CD8-positive, alpha-beta memory T cell (primary cell): ENCODE measurements around the gene CLEC5A. TPM values are rescaled to one million over a fixed set of nuclear protein-coding genes. Genes with fewer than 3 reads are reported as not detected.
"Not testable (repeated sequence)": the region's sequence is repeated elsewhere in the genome, so short reads cannot be mapped to it uniquely, and the experiment has no call there.

Experiments used
- CTCF ChIA-PET: fragments of 350-600 bp; sonication (Branson Sonifier 250); formaldehyde crosslinking; loops from one replicate; lab custom pipeline; 2021; ENCODE audit warnings: antibody characterized with exemption; lab: Charles Lee
- POLR2A ChIA-PET: fragments of 350-600 bp; sonication (Branson Sonifier 250); formaldehyde crosslinking; loops from one replicate; lab custom pipeline; 2021; ENCODE audit warnings: antibody characterized with exemption; lab: Charles Lee
- DNase-seq, 5 donors: peaks; one replicate each; pipeline versions ENCODE4 v3.0.0 to v3.0.0-alpha.2; 2020 to 2022; ENCODE audit warnings: mixed read lengths in 1 of 5
- H3K27ac ChIP-seq: one replicate; pipeline ENCODE4 v1.7.0; 2013; ENCODE audit warnings: low read depth, mild to moderate bottlenecking, low read length, moderate library complexity
- H3K27me3 ChIP-seq: 2 replicates; pipeline ENCODE4 v1.7.0; 2013; ENCODE audit warnings: low read length, mild to moderate bottlenecking; ENCODE audit not compliant: insufficient read depth, poor library complexity, severe bottlenecking
- H3K36me3 ChIP-seq: 2 replicates; pipeline ENCODE4 v1.7.0; 2013; ENCODE audit warnings: mild to moderate bottlenecking, low read length, moderate library complexity; ENCODE audit not compliant: insufficient read depth
- H3K4me1 ChIP-seq: 2 replicates; pipeline ENCODE4 v1.7.0; 2013; ENCODE audit warnings: mild to moderate bottlenecking, low read length, moderate library complexity; ENCODE audit not compliant: insufficient read depth
- H3K4me3 ChIP-seq: 2 replicates; pipeline ENCODE4 v1.7.0; 2013; ENCODE audit warnings: mild to moderate bottlenecking, low read length
- H3K9me3 ChIP-seq: 2 replicates; pipeline ENCODE4 v1.7.0; 2013; ENCODE audit warnings: mild to moderate bottlenecking, low read length
- H3K27ac Mint-ChIP-seq, 8 donors: one replicate each; pipeline ENCODE4 v1.8.0; 2020 to 2021; ENCODE audit warnings: mixed read lengths in 8 of 8, mild to moderate bottlenecking in 6 of 8, inconsistent platforms in 3 of 8, moderate library complexity in 3 of 8
- H3K27me3 Mint-ChIP-seq, 2 donors: one replicate each; pipeline ENCODE4 v1.8.0; 2020 to 2021; ENCODE audit warnings: mixed read lengths in 2 of 2, mild to moderate bottlenecking in 1 of 2, moderate library complexity in 1 of 2
- H3K36me3 Mint-ChIP-seq, 3 donors: one replicate each; pipeline ENCODE4 v1.8.0; 2020 to 2021; ENCODE audit warnings: mixed read lengths in 3 of 3, inconsistent platforms in 1 of 3, mild to moderate bottlenecking in 1 of 3
- H3K4me1 Mint-ChIP-seq, 3 donors: one replicate each; pipeline ENCODE4 v1.8.0; 2020 to 2021; ENCODE audit warnings: mixed read lengths in 3 of 3, inconsistent platforms in 1 of 3, mild to moderate bottlenecking in 1 of 3
- H3K4me3 Mint-ChIP-seq, 7 donors: one replicate each; pipeline ENCODE4 v1.8.0; 2020 to 2021; ENCODE audit warnings: mixed read lengths in 7 of 7, mild to moderate bottlenecking in 6 of 7, moderate library complexity in 4 of 7, inconsistent platforms in 2 of 7
- H3K9me3 Mint-ChIP-seq, 5 donors: one replicate each; pipeline ENCODE4 v1.8.0; 2020 to 2022; ENCODE audit warnings: mixed read lengths in 5 of 5, mild to moderate bottlenecking in 3 of 5, moderate library complexity in 2 of 5, inconsistent platforms in 1 of 5
- polyA plus RNA-seq: library from polyadenylated mRNA; unstranded; fragments of 300-500 nt; fragmentation: Illumina TruSeq; gene quantifications from one replicate; pipeline ENCODE4 v1.2.3, GENCODE V29; 2021
- total RNA-seq, 2 experiments: library from RNA; stranded (reverse); gene quantifications; one replicate each; pipeline ENCODE4 v1.2.3, GENCODE V29; 2021

CLEC5A gene
- total and polyA plus RNA-seq, 3 experiments from 2014 or later, result 0.24 to 0.29 TPM; not detected in 1

DNA sequence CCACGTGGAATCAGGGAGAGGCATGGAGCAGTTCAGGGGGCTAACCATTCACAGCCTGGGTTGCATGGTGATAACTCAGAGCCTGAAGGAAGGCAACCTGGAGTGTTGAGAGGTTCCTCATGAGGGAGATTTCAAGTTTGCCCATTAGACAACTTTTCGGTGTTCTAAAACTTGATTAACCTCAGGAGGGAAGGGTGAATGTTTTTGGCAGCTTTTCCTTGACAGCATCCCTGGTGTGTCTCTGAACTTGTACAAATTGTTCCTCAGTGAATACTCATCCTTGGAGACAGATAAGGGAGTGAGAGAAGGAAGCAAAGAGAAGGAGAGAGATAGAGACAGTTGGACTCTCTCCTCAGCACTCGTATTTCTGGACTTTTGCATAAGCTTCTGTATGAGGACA is 30.7 kb downstream of the CLEC5A start, which contains the start of gene OR9A4:
Gene OR9A4, plus strand, starts transcription at position 301 of the 400 bp plus-strand sequence. CDS start 2,477 bp downstream, outside the sequence.
- Mint-ChIP-seq H3K27me3 (peaks cover under 1% of the 10 kb centered on the region in 2 donors), H3K27ac (peak within 1 kb of the TSS in 1 of 8 donors; percentile 11), H3K4me1 (no peaks in the 10 kb centered on the region), H3K4me3 (no peak within 1 kb of the TSS), H3K36me3 (no peaks in the 10 kb centered on the region), H3K9me3 (peaks cover 2 to 7% (median 4%) of the 10 kb centered on the region in 5 donors)
- no peaks in the 10 kb centered on the region for H3K27me3 ChIP-seq
- no peak within 1 kb of the TSS for H3K27ac ChIP-seq
- H3K36me3 ChIP-seq, result no peaks in the 10 kb centered on the region
- no peaks in the 10 kb centered on the region for H3K4me1 ChIP-seq
- H3K4me3 ChIP-seq, result no peak within 1 kb of the TSS
- no peak for DNase-seq
- no peaks in the 10 kb centered on the region for H3K9me3 ChIP-seq
- ChIA-PET POLR2A (no interaction called here), CTCF (no interaction called here)

DNA sequence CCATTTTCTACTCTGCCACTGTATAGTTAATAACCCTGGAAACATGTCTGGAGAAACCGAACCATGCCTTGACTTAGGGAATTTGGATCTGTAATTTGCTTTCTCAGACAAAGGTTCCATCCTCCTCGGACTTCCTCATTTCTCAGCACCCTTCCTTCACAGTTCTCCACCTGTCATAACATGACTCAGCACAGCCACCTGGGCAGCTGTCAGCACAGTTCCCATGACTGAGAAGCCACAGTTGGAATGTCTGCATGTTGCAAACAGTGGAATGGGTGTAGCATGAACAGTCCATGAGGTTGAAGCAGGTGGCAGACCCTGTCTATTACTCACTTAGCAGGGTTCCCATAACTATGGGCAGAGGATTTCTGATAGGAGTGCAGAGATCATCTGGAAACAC is 31.2 kb downstream of the CLEC5A start:
- H3K36me3 Mint-ChIP-seq, result no peaks in the 10 kb centered on the region
- ChIA-PET POLR2A (no interaction called here), CTCF (no interaction called here)
- Histone ChIP-seq H3K27ac (no peak overlapping the region), H3K36me3 (no peaks in the 10 kb centered on the region), H3K4me3 (no peak overlapping the region), H3K9me3 (no peaks in the 10 kb centered on the region), H3K4me1 (no peaks in the 10 kb centered on the region), H3K27me3 (no peaks in the 10 kb centered on the region)
- no peaks in the 10 kb centered on the region for H3K4me1 Mint-ChIP-seq
- H3K27me3 Mint-ChIP-seq, result peaks cover 3 to 6% of the 10 kb centered on the region in 2 donors
- no peak overlapping the region for H3K27ac Mint-ChIP-seq
- H3K9me3 Mint-ChIP-seq, result peaks cover 2 to 7% (median 4%) of the 10 kb centered on the region in 5 donors
- H3K4me3 Mint-ChIP-seq, result no peak overlapping the region
- no peak for DNase-seq

DNA sequence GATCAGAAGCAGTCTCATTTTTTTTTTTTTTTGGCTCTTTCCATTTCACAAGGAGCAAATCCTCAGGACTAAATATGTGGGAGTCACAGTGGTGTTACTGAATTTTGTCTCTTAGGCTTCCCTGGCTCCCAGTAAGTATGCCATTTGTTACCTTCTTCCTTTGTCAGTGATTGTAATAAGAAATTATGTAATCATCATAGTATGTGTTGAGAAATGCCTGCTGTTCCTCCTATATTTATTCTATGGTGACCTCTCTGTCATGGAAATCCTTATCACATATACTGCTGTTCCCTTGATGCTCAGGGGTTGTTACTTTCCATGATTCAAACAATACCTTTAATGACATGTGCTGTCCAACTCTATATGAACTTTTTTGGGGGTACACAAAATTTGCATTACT is 35.4 kb downstream of the CLEC5A start:
- H3K4me1 ChIP-seq, result no peaks in the 10 kb centered on the region
- no peak for DNase-seq
- POLR2A ChIA-PET, result no interaction called here
- Mint-ChIP-seq H3K27ac (no peak overlapping the region), H3K9me3 (no peaks in the 10 kb centered on the region), H3K4me1 (no peaks in the 10 kb centered on the region), H3K36me3 (no peaks in the 10 kb centered on the region), H3K27me3 (peaks cover 10% of the 10 kb centered on the region in 2 donors), H3K4me3 (no peak overlapping the region)
- no peaks in the 10 kb centered on the region for H3K9me3 ChIP-seq
- H3K27ac ChIP-seq, result no peak overlapping the region
- no peaks in the 10 kb centered on the region for H3K36me3 ChIP-seq
- no peak overlapping the region for H3K4me3 ChIP-seq
- CTCF ChIA-PET, result no interaction called here
- no peaks in the 10 kb centered on the region for H3K27me3 ChIP-seq

DNA sequence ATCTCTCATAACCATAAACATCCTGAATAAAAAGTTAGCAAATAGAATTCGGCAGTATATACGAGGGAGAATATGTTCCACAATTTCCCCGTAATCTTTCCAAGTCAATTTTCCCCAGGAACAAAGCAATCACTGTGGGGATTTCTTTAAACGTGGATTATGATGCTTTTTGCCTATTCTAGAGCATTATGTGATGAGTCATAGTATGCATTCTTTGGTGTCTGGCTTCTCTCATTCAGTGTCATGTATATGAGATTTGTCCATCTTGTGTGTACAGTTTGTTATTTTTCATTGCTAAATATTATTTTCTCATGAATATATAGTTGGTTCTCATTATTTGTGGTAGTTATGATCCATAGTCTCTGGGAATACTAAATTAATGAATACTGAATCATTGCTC is 40.5 kb downstream of the CLEC5A start:
- H3K4me3 ChIP-seq, result no peak overlapping the region

DNA sequence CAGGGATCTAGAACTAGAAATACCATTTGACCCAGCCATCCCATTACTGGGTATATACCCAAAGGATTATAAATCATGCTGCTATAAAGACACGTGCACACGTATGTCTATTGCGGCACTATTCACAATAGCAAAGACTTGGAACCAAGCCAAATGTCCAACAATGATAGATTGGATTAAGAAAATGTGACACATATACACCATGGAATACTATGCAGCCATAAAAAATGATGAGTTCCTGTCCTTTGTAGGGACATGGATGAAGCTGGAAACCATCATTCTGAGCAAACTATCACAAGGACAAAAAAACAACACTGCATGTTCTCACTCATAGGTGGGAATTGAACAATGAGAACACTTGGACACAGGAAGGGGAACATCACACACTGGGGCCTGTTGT is 47.4 kb downstream of the CLEC5A start:
- H3K4me3 ChIP-seq, DNase-seq, H3K27ac Mint-ChIP-seq, H3K4me1 ChIP-seq, H3K36me3 Mint-ChIP-seq, H3K4me3 Mint-ChIP-seq, CTCF ChIA-PET, H3K9me3 ChIP-seq, H3K4me1 Mint-ChIP-seq, H3K27me3 ChIP-seq, POLR2A ChIA-PET, H3K27ac ChIP-seq, H3K36me3 ChIP-seq: not testable (repeated sequence)
- peaks cover 4 to 15% of the 10 kb centered on the region in 2 donors for H3K27me3 Mint-ChIP-seq
- H3K9me3 Mint-ChIP-seq, result peaks cover 5 to 14% (median 10%) of the 10 kb centered on the region in 5 donors

More for the DNA sequence above, 40.5 kb downstream of the CLEC5A start:
- H3K27ac ChIP-seq, result no peak overlapping the region
- no peak overlapping the region for H3K27ac Mint-ChIP-seq
- H3K27me3 Mint-ChIP-seq, result peaks cover 11 to 27% of the 10 kb centered on the region in 2 donors
- H3K9me3 Mint-ChIP-seq, result peaks cover 0 to 2% (median 0%) of the 10 kb centered on the region in 5 donors
- ChIA-PET POLR2A (no interaction called here), CTCF (no interaction called here)
- H3K4me1 Mint-ChIP-seq, result no peaks in the 10 kb centered on the region
- no peaks in the 10 kb centered on the region for H3K27me3 ChIP-seq
- no peaks in the 10 kb centered on the region for H3K36me3 ChIP-seq
- no peaks in the 10 kb centered on the region for H3K4me1 ChIP-seq
- H3K9me3 ChIP-seq, result no peaks in the 10 kb centered on the region
- H3K36me3 Mint-ChIP-seq, result no peaks in the 10 kb centered on the region
- DNase-seq, result no peak
- H3K4me3 Mint-ChIP-seq, result no peak overlapping the region

DNA sequence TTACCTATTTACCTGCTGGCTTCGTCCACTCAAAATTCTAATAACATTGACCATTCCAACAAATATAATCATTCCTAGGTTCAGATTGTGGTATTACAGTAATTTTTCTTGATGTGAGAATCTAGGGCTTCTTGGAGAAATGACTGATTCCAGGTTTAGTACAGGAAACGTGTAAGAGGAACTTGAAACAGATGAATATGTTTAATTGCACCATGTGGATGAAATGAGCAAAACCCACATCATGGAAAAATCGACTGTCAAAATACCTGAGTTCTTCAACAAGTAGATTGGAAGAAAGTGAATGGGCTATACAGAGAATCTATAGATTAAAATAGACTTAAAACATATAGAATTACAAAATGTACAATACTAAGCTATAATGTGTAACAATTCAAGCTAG is 55.4 kb downstream of the CLEC5A start:
- H3K4me3 ChIP-seq, result no peak overlapping the region
- H3K36me3 ChIP-seq, result no peaks in the 10 kb centered on the region
- no peak overlapping the region for H3K27ac ChIP-seq
- H3K4me3 Mint-ChIP-seq, result no peak overlapping the region
- CTCF ChIA-PET, result no interaction called here
- H3K4me1 Mint-ChIP-seq, result no peaks in the 10 kb centered on the region
- H3K27ac Mint-ChIP-seq, result no peak overlapping the region
- peaks cover 0 to 7% (median 3%) of the 10 kb centered on the region in 5 donors for H3K9me3 Mint-ChIP-seq
- DNase-seq, result no peak
- no peaks in the 10 kb centered on the region for H3K36me3 Mint-ChIP-seq
- POLR2A ChIA-PET, result no interaction called here
- no peaks in the 10 kb centered on the region for H3K27me3 ChIP-seq
- H3K4me1 ChIP-seq, result no peaks in the 10 kb centered on the region
- peaks cover 3 to 4% of the 10 kb centered on the region in 2 donors for H3K27me3 Mint-ChIP-seq
- H3K9me3 ChIP-seq, result no peaks in the 10 kb centered on the region

DNA sequence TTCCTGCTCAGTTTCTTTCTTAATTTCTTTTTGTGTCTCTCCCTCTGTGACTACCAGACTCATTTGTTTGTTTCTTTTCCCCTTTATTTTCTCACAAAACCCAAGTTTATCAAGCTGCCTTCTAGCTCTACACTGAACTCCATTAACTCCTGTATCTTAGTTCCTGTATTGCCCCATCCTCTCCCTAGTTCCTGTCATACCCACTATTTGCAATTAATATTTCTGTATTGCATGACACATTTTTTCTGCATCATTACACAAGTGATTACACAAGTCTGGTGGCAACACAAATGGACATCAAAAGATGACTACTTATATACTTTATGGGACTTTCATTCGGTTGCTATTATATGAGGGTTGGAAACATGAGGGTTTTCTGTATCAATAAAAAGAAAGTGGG is 57.5 kb downstream of the CLEC5A start:
- Histone ChIP-seq H3K27me3 (no peaks in the 10 kb centered on the region), H3K36me3 (no peaks in the 10 kb centered on the region), H3K4me3 (no peak overlapping the region), H3K9me3 (no peaks in the 10 kb centered on the region), H3K4me1 (no peaks in the 10 kb centered on the region), H3K27ac (no peak overlapping the region)
- no peaks in the 10 kb centered on the region for H3K4me1 Mint-ChIP-seq
- H3K4me3 Mint-ChIP-seq, result no peak overlapping the region
- DNase-seq, result no peak
- ChIA-PET CTCF (no interaction called here), POLR2A (no interaction called here)
- H3K27ac Mint-ChIP-seq, result no peak overlapping the region
- H3K27me3 Mint-ChIP-seq, result peaks cover 3 to 4% of the 10 kb centered on the region in 2 donors
- no peaks in the 10 kb centered on the region for H3K36me3 Mint-ChIP-seq
- peaks cover 0 to 8% (median 3%) of the 10 kb centered on the region in 5 donors for H3K9me3 Mint-ChIP-seq

DNA sequence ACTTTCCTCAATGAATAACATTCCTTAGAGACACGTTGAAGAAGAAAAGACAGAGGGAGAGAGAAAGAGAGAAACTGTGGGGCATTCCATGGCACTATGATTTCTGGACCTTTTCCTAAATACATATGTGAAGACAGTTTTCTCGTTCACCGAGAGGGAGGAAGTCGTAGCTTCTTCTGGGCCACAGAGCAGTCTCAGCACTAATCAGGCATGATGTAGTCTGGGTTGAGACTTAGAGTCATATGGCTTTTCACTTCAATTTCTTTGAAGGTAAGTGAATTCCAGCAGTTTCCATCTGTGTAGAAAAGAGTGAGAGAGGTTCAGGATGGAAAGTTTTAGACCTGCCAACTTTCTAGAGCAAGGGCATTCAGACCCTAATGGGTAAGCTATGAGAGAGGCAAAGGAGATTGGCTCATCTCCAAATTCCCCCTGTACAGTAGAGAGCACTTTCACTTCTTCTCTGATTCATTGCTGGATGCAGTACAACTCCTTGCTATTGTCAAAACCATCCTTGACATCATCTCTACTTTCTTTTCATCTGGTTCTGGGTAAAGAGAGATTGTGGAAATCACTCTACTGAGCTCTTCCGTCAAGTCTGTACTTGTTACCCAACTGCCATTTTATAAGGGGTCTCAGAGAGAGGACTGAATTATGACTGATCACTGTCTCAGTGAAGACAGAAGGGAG is 62.1 kb downstream of the CLEC5A start:
- Histone ChIP-seq H3K27me3 (no peaks in the 10 kb centered on the region), H3K27ac (no peak overlapping the region), H3K36me3 (no peaks in the 10 kb centered on the region), H3K9me3 (no peaks in the 10 kb centered on the region), H3K4me3 (no peak overlapping the region), H3K4me1 (no peaks in the 10 kb centered on the region)
- Mint-ChIP-seq H3K9me3 (peaks cover 0 to 22% (median 5%) of the 10 kb centered on the region in 5 donors), H3K36me3 (no peaks in the 10 kb centered on the region), H3K4me3 (no peak overlapping the region), H3K27ac (no peak overlapping the region), H3K4me1 (no peaks in the 10 kb centered on the region), H3K27me3 (peaks cover 3 to 4% of the 10 kb centered on the region in 2 donors)
- ChIA-PET POLR2A (no interaction called here), CTCF (no interaction called here)
- no peak for DNase-seq
